Activated T-helper 17 cell treated with anti-CD3 and anti-CD28 coated beads, Interleukin-2, amount 50 U/mL, for 72 hours (primary cell): ENCODE measurements around the gene HOXC6. TPM values are rescaled to one million over a fixed set of nuclear protein-coding genes. Genes with fewer than 3 reads are reported as not detected.
A peak's percentile ranks its signal among the peaks of the same experiment; 100 is the strongest.

Experiments used
- ATAC-seq: fragments of 150-1000 bp; cut with Tn5 transposase; replicated peaks from 2 replicates; pipeline ENCODE4 v1.10.0; 2021; ENCODE audit warnings: mild to moderate bottlenecking, moderate library complexity
- H3K27ac Mint-ChIP-seq: one replicate; pipeline ENCODE4 v1.8.0; 2022; ENCODE audit warnings: mixed read lengths
- H3K27me3 Mint-ChIP-seq: one replicate; pipeline ENCODE4 v1.8.0; 2022; ENCODE audit warnings: mixed read lengths
- H3K36me3 Mint-ChIP-seq: one replicate; pipeline ENCODE4 v1.8.0; 2022; ENCODE audit warnings: low read depth, mild to moderate bottlenecking, mixed read lengths
- H3K4me1 Mint-ChIP-seq: one replicate; pipeline ENCODE4 v1.8.0; 2022; ENCODE audit warnings: mixed read lengths
- H3K4me3 Mint-ChIP-seq: one replicate; pipeline ENCODE4 v1.8.0; 2022; ENCODE audit warnings: mild to moderate bottlenecking, mixed read lengths
- H3K9me3 Mint-ChIP-seq: one replicate; pipeline ENCODE4 v1.8.0; 2022; ENCODE audit warnings: mixed read lengths
- total RNA-seq, 2 donors: library from RNA; stranded (reverse); gene quantifications; one replicate each; pipeline ENCODE4 v1.2.3, GENCODE V29; 2022

Gene HOXC6
- total RNA-seq, 2 donors from 2014 or later, result not detected

DNA sequence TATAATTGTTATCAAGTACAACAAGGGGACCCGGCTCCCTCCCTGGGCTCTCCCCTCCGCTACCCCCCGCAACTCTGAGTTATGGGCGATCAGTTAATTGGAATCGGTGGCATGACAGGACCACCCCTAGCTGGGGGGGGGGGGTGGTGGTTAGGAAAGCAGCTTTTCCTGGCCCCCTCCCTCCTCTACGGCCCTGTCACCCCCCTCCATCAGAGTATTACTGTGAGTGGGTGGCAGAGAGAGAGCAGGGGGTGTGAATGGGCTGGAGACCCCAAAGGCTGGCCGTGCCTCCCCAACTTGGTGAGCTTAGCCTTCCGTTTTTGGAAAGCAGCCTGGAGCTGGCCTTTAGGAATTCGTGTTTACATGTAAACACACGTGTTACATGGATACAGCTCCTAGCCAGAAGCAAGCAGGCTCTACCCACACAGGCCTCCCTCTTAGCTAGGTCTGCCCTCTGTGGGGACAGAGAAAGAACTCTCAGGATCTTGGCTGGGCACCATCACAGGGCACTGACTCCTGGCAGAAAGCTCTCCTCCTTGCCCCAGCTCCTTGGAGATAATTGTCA, 24.3 kb downstream of the HOXC6 start:
- no peaks in the 10 kb centered on the region for H3K36me3 Mint-ChIP-seq
- peaks cover 11% of the 10 kb centered on the region for H3K4me1 Mint-ChIP-seq
- no peak overlapping the region for H3K27ac Mint-ChIP-seq
- H3K9me3 Mint-ChIP-seq, result no peaks in the 10 kb centered on the region
- H3K27me3 Mint-ChIP-seq, result peaks cover 83% of the 10 kb centered on the region
- no peak for ATAC-seq
- H3K4me3 Mint-ChIP-seq, result peak overlapping the region; percentile 57

DNA sequence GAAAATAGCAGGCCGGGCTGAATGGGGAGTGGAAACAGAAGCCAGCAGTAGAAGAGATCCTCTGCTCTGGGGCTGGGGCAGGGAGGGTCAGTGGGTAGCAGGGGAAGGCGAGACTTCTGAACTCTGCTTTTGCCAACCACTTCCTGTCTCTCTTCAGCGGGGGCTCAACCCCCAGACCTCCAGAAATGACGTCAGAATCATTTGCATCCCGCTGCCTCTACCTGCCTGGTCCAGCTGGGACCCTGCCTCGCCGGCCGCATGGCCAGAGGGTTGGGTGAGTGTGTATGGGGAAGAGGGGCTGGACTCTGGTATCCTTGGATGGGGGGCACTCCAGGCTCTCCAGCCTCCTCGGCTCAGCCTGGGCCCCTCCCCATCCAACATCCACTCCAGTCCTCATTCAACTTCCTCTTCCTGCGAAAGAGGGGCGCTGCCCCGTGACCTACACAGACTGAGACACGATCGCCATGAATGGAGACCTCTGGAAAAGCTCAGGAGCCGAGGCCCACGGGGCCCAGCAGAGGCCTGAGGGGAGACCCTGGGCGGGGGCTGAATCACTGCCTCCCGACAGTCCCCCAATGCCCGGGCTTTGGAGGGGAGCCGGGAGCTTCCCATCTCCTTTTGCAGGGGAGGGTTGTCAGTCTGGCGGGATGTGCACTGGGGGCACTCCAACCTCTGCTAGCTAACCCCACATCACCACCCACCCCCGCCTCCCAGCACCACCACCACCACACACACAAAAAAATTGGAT, 24.9 kb downstream of the HOXC6 start:
- ATAC-seq, result no peak
- Mint-ChIP-seq H3K9me3 (no peaks in the 10 kb centered on the region), H3K27ac (no peak overlapping the region), H3K4me1 (peaks cover 11% of the 10 kb centered on the region), H3K27me3 (peaks cover 81% of the 10 kb centered on the region), H3K4me3 (peak overlapping the region; percentile 57), H3K36me3 (no peaks in the 10 kb centered on the region)

DNA sequence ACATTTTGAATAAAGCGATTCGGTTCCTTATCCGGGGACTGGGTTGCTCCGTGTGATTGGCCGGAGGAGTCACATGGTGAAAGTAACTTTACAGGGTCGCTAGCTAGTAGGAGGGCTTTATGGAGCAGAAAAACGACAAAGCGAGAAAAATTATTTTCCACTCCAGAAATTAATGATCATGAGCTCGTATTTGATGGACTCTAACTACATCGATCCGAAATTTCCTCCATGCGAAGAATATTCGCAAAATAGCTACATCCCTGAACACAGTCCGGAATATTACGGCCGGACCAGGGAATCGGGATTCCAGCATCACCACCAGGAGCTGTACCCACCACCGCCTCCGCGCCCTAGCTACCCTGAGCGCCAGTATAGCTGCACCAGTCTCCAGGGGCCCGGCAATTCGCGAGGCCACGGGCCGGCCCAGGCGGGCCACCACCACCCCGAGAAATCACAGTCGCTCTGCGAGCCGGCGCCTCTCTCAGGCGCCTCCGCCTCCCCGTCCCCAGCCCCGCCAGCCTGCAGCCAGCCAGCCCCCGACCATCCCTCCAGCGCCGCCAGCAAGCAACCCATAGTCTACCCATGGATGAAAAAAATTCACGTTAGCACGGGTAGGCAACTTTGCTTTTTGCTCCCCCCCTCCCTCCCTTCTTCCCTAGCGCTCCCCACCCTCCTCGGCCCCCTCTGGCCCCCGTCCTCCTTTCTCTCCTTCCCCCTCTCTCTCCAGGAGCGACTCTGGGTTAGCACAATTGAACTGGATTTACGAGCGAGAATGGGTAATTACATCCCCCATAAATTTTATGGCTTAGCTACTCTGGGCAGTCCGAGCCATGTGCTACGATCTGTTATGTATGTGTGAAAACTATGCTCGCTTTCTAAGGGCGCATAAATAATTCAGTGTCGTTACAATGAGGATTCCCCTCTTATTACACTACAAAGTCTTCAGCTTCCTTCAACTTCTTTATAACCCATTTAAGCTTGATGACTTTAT, 25.8 kb downstream of the HOXC6 start, which contains the start of gene HOXC4:
Gene HOXC4 (plus strand): TSS at position 85 of the 991 bp plus-strand sequence. CDS start 88 bp downstream, at position 173.
- Mint-ChIP-seq H3K4me3 (peak within 1 kb of the TSS; percentile 57), H3K9me3 (no peaks in the 10 kb centered on the region), H3K27me3 (peaks cover 79% of the 10 kb centered on the region), H3K4me1 (peaks cover 11% of the 10 kb centered on the region), H3K36me3 (no peaks in the 10 kb centered on the region), H3K27ac (no peak within 1 kb of the TSS)
- ATAC-seq, result no peak

DNA sequence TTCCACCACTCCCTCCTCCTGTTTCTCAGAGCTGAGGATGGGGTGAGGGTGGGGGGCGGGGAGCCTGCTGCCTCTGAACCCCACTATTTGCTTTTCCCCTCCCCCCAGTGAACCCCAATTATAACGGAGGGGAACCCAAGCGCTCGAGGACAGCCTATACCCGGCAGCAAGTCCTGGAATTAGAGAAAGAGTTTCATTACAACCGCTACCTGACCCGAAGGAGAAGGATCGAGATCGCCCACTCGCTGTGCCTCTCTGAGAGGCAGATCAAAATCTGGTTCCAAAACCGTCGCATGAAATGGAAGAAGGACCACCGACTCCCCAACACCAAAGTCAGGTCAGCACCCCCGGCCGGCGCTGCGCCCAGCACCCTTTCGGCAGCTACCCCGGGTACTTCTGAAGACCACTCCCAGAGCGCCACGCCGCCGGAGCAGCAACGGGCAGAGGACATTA, 26.5 kb downstream of the HOXC6 start:
- Mint-ChIP-seq H3K4me3 (peak overlapping the region; percentile 57), H3K9me3 (no peaks in the 10 kb centered on the region), H3K4me1 (peaks cover 11% of the 10 kb centered on the region), H3K27ac (no peak overlapping the region), H3K36me3 (no peaks in the 10 kb centered on the region), H3K27me3 (peaks cover 81% of the 10 kb centered on the region)
- no peak for ATAC-seq

- Mint-ChIP-seq H3K4me3 (no peak overlapping the region), H3K27me3 (peaks cover 77% of the 10 kb centered on the region)
- ATAC-seq, result no peak
Measured at GRCh38 chr12:54055552-54055951, 27.3 kb downstream of the HOXC6 start.

GRCh38 chr12:54056110-54056509, 27.9 kb downstream of the HOXC6 start:
- H3K27me3 Mint-ChIP-seq, result peaks cover 77% of the 10 kb centered on the region
- no peak for ATAC-seq

More at GRCh38 chr12:54055552-54055951, 27.3 kb downstream of the HOXC6 start:
- H3K36me3 Mint-ChIP-seq, result no peaks in the 10 kb centered on the region
- H3K27ac Mint-ChIP-seq, result no peak overlapping the region
- peaks cover 11% of the 10 kb centered on the region for H3K4me1 Mint-ChIP-seq
- H3K9me3 Mint-ChIP-seq, result no peaks in the 10 kb centered on the region

GRCh38 chr12:54058128-54058768, 30.0 kb downstream of the HOXC6 start:
- peaks cover 78% of the 10 kb centered on the region for H3K27me3 Mint-ChIP-seq
- peaks cover 5% of the 10 kb centered on the region for H3K4me1 Mint-ChIP-seq
- no peak for ATAC-seq
- H3K9me3 Mint-ChIP-seq, result no peaks in the 10 kb centered on the region
- no peak overlapping the region for H3K4me3 Mint-ChIP-seq
- no peak overlapping the region for H3K27ac Mint-ChIP-seq
- H3K36me3 Mint-ChIP-seq, result no peaks in the 10 kb centered on the region

More at GRCh38 chr12:54056110-54056509, 27.9 kb downstream of the HOXC6 start:
- Mint-ChIP-seq H3K27ac (no peak overlapping the region), H3K36me3 (no peaks in the 10 kb centered on the region), H3K4me3 (no peak overlapping the region), H3K9me3 (no peaks in the 10 kb centered on the region), H3K4me1 (peaks cover 11% of the 10 kb centered on the region)

DNA sequence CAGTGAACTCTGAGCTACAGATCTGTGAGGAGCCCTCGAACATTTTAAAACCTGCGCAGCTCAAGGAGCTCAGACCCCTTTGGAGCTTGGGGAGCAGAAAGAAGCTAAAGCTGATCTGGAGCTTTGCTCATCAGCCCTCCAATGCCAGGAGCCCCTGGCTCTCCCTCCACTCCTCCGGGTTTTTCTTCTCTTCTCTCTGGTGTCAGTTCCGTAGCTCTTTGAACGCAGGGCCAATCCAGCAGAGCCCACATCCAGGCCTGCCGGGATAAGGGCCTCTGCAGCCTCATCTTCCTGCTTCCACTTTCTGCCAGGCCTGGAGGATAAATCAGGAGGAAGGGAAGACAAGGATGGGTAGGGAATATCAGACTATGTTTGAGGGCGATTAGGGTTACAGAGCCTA, 31.4 kb downstream of the HOXC6 start:
- no peak overlapping the region for H3K27ac Mint-ChIP-seq
- H3K4me3 Mint-ChIP-seq, result no peak overlapping the region
- H3K27me3 Mint-ChIP-seq, result peaks cover 76% of the 10 kb centered on the region
- ATAC-seq, result no peak
- H3K36me3 Mint-ChIP-seq, result no peaks in the 10 kb centered on the region
- H3K9me3 Mint-ChIP-seq, result no peaks in the 10 kb centered on the region
- peaks cover under 1% of the 10 kb centered on the region for H3K4me1 Mint-ChIP-seq

DNA sequence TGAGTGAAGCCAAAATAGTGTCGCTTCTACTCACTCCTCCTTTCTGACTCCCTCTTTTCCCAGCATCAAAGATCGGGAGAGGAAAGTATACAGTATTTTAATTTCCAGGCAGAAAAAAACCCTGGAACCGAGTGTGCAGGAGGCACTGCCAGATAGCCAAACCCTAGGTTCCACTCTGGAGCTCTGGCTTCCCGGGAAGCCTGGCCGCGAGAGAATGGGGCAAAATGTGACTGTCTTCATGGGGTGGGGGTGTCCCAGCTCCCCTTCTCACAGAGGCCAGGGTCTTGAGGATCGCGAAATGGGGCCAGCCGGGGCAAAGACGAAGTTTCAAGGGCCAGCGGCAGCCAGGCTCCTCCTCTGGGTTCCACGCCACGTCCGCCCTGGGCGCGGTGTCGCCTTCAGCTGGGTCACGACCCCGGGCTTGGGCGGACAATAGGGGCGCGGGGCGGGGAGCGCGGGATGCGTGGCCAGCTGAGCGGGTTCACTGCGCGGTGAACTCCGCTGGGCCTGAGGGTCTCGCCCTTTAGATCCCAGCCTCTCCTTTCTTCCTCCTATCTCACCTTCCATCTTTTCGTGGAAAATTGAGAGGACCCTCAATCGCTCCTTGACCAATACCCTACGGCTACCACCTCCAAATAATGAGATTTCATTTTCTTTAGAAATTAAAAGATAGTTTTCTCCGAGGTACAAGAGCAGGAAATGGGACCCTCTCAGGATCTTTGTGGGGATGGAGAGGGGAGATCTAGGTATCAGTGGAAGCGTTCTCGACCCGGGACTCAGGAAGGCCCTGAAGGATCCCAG, 32.1 kb downstream of the HOXC6 start:
- no peaks in the 10 kb centered on the region for H3K36me3 Mint-ChIP-seq
- no peak for ATAC-seq
- H3K4me1 Mint-ChIP-seq, result no peaks in the 10 kb centered on the region
- H3K9me3 Mint-ChIP-seq, result no peaks in the 10 kb centered on the region
- H3K27ac Mint-ChIP-seq, result no peak overlapping the region
- H3K27me3 Mint-ChIP-seq, result peaks cover 71% of the 10 kb centered on the region
- H3K4me3 Mint-ChIP-seq, result no peak overlapping the region

DNA sequence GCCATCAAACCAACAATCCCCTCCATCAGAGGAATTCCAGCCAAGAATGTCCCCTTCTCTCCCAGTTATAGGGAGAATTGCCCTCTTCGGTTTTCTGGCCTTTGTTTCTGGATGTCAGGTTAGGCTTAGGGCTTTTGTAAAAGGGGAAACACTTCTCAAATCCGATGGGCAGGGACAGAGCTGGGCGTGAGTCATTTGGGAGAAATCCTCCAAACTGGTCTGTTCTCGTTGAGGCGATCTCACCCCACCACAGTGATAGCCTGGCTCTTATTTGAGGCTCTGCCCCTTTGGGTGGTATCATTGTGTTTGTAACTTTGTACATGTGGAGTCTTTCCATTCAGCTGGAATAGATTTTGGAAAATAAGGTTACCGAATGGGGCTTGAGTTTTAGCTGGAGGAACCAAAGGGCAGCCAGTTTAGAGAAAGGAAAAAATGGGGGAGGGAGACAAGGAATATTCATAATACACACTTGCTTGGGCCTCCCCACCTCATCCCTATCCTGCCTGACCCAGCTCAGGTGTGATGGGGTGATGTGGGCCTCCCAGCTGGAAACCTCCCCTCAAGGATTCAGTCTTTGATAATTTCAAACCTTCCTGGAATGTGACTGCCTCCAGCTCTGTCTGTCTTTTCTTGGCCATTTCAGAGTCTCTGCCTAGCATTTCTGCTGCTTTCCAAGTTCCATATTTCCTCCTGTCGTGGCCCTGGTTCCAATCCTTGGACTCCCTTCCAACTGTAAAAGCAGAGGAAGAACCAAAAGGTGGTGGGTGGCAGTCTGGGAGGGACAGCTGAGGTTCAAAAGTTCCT, 32.9 kb downstream of the HOXC6 start:
- Mint-ChIP-seq H3K4me1 (no peaks in the 10 kb centered on the region), H3K27ac (no peak overlapping the region), H3K36me3 (no peaks in the 10 kb centered on the region), H3K27me3 (peaks cover 69% of the 10 kb centered on the region), H3K4me3 (no peak overlapping the region), H3K9me3 (no peaks in the 10 kb centered on the region)
- no peak for ATAC-seq

GRCh38 chr12:54065677-54066076, 37.4 kb downstream of the HOXC6 start:
- H3K36me3 Mint-ChIP-seq, result no peaks in the 10 kb centered on the region
- no peaks in the 10 kb centered on the region for H3K9me3 Mint-ChIP-seq
- H3K27ac Mint-ChIP-seq, result no peak overlapping the region
- ATAC-seq, result no peak
- no peak overlapping the region for H3K4me3 Mint-ChIP-seq
- peaks cover 45% of the 10 kb centered on the region for H3K27me3 Mint-ChIP-seq
- no peaks in the 10 kb centered on the region for H3K4me1 Mint-ChIP-seq

DNA sequence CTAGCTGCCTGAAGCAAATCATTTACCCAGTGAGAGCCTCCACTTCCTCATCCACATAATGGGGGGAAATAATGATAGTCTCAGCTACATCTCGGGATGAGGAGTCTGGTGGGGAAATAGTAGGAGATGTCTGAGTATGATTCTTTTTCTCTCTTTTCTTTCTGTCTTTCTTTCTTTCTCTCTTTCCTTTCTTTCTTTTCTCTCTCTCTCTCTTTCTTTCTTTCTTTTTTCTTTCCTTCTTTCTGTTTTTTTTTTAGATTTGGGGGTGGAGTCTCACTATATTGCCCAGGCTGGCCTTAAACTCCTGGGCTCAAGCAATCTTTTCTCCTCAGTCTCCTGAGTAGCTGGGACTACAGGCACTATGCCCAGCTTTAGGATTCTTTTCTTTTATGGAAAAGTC, 38.2 kb downstream of the HOXC6 start:
- Mint-ChIP-seq H3K9me3 (no peaks in the 10 kb centered on the region), H3K36me3 (no peaks in the 10 kb centered on the region), H3K4me3 (no peak overlapping the region), H3K27me3 (peaks cover 38% of the 10 kb centered on the region), H3K27ac (no peak overlapping the region), H3K4me1 (no peaks in the 10 kb centered on the region)
- ATAC-seq, result no peak
